IPS-NIHi11 (cell line): Measurements from ENCODE around the gene ABI3.

ENCODE experiments used
- DNase-seq: peaks from one replicate; pipeline ENCODE4 v3.0.0; 2012; ENCODE audit warnings: mixed read lengths, low spot score

ABI3 gene

DNA sequence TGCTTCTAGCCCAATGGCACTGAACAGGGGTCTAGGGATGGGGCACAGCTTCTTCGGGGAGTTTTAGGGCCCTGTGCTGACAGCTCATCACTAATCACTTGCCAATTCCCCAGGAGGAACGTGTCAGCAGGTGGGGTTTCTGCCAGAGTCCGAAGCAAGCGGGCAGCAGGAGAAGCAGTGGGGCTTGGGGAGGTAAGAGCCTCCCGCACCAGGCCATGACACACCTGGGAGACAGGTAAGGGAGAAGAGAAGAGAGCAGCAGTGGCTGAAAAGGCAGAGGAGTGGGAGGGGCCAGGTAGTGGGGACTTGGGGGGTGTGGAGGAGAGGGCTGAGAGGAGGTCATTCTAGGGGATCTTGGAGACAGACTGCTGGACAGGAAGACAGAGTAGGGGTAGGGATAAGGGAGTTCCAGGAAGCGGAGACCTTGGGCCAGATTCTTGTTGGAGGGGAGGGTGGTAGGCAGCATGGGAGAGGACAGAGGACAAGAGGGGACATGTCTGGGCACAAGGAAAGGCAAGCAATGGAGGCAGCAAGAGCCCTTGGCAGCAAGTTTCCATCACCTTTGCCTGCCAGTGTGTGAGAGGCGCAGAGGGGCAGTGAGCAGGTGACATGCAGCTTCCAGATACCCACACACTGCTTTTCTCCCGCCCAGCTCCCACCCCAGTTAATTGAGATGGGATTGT, 15.2 kb downstream of the ABI3 start:
- DNase-seq, result no peak

DNA sequence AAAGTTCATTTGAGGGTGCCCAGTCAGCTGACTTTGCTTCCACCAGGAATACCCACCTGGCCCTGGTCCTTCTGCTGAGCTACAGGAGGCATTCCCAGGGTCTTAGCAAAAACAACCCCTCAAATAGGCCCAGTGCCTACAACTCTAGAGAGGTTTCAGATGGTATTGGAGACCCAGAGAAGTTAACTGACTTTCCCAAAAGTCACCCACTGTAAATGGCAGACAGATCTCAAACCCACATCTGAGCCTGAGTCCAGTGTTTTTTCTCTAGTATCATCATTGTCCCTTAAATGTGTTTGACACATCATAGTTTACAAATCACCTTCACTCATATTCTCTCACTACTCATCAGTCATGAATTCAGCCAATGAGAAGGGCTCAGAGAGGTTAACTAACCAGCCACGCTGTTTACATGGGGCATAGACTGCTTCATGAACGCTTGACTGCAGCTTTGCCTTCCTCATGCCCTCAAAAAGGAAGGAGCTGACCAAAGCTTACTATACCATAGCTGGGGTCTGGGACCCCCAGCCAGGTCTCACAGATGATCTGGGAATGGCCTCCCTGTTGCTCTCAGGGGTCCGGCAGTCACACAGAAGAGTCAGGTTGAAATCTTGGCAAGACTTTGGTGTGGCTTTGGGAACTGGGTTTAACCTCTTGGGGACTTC, 16.4 kb downstream of the ABI3 start:
- DNase-seq, result no peak

DNA sequence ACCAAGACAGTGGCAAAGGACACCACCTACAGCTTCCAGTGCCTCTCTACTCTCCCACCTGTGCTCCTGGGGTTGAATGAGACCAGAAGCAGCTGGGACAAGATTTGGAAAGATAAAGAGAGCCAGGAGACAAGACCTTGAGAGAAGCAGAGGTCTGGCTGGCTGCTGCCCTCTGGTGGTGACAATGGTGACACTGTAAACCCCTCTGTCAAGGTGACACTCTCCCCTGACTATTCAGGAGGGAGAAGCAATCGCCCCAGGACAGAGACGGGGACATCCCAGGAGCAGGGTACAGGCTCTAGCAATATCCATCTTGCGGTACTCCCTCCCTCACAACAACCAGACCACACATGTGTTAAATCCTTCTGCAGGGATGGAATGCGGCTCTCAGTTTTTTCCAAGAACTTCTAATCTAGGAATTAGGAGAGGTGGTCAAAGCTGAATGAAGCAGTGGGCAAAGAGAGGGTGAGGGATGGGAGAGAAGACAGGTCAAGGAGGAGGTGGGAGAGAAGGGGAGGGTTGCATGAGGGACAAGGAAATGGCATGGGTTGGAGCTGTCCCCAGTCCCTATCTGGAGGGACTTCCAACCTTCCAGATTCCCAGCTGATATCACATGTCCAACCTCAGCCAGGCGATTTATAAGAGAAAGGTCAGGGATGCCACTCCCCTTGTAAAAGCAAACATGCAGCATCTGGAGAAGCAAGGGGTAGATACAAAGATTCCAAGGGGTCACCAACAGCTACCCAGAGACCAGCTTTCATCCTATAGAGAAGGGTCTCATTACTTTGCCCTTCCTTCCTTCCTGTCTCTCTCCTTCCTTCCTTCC, 17.1 kb downstream of the ABI3 start:
- peak; percentile 82 for DNase-seq

DNA sequence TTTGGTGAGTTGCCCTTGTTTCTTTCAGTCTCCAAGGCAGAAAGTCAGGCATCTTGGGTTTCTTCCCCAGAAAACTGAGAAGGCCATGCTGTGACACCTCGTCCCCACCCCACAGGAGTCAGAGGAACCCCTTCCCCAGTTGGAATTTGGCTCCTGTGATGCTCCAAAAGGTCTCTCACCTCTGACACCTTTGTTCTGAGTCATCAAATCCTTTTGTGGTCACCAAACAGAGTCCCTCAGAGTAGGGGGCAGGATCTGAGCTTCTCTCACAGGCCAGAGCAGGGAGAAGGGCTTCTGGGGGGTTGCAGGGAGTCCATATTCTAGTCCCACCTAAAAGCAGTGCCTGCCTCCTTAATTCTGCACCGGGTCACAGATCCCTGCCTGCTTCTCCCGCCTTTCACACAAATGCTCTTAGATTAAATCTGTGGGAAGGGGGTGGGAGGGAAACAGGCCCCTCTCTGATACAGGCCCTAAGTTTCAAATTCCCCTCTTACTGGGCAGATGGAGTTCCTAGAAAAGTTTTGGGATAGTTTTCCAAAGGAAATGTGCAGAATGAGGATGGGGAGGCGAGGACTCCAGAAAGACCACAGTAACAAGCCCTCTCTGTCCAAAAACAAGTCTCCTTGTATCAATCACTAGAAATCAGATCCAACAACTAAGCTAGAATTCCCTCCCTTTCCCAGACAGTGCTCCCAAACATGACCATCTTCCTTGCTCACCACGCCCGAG, 18.7 kb downstream of the ABI3 start:
- DNase-seq, result no peak

DNA sequence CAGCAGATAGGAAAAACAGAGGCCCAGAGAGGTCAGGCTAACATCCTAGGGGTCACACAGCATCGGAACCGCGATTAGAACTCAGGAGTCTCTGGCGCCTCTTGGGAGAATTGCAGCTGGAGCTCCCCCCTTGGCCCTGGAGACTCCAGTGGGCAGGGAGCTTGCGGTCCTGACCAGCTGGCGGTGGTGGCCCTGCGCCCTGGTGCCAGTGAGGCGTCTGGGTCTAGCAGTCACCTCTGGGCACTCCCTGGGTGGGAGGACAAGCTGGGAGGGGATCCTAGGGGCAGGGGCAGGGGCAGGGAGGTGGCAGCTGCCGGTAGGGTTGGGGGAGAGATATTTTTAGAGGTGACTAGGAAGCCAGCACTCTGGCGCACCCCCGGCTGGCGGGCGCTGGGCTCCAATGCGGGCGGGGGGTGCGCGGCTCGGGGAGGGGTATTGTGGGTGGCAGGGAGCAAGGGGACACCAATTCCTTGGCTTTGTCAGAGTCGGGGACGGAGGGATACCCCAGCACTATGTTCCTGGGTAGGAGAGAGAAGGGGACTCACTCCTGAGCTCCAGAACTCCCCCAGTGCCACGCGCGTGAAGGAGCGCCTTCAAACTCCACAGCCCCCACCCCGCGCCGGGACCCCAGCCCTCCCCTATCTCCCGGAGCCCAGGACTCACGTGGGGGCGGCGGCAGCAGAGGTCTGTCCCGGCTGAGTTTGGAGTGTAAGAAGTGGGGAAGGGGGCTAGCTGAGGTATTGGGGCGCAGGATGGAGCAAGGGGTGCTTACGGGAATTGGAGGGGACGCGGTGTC, 19.5 kb downstream of the ABI3 start:
- DNase-seq, result no peak

DNA sequence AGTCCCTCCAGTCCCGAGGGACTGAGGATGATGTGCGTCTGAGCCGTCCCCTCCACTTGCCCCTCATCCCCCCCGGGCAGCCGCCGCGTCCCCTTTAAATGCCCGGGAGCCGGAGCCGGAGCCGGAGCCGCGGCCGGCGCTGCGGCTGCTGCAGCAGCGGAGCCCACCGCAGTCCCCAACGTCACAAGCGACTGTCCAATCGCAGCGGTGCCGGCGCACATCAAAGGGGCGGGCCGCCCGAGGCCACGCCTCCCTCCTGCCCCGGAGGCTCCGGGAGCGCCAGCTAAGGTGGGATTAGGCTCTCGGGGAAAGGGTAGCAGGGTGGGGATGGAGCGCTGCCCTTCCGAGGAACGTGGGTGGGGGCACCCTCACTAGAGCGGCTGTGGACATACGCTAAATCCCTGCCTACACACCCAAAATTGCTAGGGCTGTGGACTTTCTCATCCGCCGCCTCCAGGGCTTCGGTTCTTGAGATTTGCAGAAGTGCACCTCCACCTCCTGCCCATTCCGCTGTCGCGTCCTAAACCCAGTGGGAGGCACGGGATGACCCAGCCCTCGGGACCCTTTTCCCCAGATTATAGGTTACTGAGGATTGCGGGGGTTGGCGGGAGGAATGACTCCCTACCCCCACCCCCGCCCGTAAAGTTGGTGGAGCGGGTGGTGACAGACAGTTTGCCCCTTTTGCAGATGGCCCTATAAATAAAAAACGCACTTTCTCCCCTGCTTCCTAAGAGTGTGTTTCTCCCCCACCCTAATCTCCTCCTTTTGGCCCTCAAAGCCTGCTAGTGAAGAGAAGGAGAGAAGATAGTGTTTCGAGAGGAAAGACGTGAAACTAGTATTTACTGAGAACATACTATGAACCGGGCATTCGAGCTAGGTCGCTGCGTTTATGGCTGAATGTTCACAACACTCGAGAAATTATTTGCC, 20.4 kb downstream of the ABI3 start, which contains the start of gene PHOSPHO1:
Gene PHOSPHO1 (minus strand): TSS at position 152 of the 927 bp plus-strand sequence. CDS start 4,096 bp downstream, outside the sequence.
- DNase-seq, result peak; percentile 98

DNA sequence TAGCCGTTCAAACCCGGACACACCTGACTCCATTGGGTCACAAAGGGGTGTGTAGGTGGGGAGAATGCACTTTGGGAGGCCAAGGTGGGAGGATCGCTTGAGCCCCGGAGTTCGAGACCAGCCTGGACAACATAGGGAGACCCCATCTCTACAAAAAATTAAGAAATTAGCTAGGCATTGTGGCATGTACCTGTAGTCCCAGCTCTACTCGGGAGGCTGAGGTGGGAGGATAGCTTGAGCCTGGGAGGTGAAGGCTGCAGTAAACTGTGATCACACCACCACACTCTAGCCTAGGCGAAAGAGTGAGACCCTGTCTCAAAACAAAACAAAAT, 21.0 kb downstream of the ABI3 start:
- no peak for DNase-seq

DNA sequence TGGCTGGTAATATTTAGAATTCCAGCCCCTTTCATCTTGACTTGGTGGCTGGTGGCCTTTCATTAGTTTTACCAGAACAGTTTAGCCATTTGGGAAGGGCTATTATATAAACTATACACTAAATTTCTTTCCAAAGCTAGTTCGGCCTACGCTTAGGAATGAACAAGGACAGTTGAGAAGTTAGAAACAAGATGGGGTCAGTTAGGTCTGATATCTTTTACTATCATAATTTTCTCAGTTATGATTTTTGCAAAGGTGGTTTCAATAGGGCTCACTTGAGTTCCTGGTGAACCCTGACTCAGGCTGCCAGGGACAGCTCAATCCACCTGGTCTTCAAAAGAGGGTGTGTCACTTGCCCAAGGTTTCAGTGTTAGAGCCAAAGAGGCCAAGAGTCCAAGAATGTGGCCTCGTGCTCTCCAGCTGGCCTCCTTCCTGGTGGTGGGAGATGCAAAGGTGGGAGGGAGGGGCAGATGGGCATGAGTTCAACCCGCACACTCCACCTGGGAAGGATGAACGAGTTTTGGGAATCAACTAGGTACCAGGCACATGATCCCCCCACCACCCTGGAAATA, 24.1 kb downstream of the ABI3 start:
- no peak for DNase-seq

DNA sequence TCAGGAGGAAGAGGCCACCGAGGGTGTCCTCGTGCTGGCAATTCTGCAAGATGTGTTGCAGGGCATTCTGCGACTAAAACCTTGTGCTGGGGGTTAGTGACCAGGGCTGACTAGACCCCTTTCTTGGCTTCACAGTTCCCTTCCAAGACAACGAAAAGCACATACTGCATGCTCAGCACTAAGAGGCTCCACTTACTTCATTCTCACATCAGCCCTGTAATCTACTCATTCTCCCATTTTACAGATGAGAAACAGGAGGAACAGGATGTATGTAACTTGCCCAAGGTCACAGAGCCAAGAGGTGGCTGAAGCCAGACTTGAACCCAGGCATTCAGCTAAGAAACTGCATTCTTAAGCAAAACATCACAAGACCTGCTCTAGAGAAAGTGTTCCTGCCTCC, 25.4 kb downstream of the ABI3 start:
- DNase-seq, result no peak

DNA sequence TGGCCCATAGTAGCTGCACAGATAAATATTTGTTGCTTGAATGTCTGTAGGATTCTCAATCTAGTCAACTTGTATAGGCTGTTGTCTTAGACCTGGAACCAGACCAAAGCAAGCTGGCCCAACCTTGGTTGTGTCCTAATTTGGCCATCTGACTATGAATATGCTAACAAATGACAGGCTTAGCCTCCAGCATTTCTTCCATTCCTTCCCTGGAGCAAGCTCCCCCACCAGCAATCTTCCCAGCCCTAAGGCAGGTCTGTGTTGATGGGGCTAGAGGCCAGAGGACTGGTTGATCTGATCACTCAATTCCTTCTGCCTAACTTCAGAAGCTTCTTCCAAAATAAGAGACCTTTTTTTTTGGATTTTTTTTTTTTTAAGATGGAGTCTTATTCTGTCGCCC, 29.5 kb downstream of the ABI3 start:
- DNase-seq, result no peak

DNA sequence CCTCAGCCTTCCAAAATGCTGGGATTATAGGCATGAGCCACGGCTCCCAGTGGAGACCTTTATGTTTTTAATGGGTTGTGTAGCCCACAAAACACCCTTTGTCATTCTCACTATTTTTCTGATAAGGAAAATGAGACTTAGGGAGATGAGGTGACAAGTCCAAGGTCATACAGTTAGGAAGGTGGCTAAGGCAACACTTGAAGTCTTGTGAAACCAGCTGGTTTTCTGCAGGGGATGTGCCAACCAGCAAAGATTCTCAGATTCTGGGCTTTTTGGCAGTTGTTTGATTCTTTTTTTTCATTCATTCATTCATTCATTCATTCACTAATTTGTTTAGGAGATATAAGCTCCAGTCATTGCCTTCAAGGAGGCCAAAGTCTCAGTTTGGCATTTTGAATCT, 30.1 kb downstream of the ABI3 start:
- DNase-seq, result no peak

DNA sequence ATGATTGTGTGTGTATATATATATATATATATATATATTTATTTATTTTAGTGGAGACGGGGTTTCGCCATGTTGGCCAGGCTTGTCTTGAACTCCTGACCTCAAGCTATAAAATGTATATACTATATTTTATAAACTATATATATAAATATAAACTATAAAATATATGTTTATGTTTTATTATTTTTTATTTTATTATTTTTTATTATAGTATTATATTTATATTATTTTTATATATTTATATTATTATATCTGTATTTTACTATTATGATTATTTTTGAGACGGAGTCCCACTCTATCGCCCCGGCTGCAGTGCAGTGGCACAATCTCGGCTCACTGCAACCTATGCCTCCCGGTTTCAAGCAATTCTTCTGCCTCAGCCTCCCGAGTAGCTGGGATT, 30.5 kb downstream of the ABI3 start:
- DNase-seq, result no peak

DNA sequence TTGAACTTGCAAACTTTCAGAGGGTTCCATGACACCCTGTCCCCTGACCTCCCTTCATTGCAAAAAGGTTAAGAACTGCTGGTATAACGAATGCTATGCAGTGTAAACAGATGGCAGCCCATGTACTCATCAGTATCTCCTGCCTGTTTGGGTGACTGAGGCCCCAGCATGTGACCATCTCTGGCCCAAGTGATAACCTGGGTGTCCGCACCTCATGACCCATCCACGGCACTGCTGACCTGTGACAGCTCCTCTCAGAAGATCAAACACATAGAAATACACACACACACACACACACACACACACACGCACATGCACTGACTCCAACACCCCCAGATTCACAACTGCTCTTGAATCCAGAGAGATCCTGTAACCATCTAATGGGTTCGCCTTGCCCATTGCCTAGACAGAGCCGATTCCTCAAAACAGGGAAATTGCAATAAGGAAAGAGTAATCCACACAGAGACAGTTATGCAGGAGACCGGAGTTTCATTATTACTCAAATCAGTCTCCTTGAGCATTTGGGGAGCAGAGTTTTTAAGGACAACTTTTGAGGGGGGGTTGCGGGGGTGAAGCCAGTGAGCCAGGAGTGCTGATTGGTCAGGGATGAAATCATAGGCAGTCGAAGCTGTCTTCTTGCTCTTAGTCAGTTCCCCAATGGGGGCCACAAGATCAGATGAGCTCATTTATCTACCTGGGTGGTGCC, 31.3 kb downstream of the ABI3 start:
- DNase-seq, result no peak

DNA sequence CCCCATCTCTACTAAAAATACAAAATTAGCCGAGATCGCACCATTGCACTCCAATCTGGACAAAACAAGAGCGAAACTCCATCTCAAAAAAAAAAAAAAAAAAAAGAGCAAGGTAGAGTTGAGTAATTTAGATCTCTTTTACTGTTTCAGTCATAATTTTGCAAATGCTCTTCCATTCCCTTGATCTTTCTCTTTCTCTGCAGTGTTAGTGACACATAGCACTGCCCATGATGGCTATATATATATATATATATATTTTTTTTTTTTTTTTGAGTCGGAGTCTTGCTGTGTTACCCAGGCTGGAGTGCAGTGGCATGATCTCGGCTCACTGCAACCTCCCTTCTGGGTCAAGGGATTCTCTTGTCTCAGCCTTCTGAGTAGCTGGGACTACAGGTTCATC, 32.3 kb downstream of the ABI3 start:
- DNase-seq, result no peak

DNA sequence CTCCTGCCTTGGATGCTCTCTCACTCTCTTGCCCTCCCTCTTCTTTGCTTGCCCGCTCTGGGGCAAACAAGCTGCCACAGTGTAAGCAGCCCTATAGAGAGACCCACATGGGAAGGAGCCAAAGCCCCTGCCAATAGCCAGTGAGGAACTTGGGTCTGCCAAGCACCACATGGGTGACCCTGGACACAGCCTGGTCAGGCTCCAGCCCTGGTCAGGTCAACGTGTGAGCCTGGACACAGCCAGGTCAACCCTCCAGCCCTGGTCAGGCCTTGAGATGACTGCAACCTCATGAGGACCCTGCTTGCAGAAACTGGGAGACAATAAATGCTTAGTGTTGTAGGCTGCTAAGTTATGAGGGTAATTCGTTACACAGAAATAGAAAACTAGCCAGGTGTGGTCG, 34.3 kb downstream of the ABI3 start:
- no peak for DNase-seq

DNA sequence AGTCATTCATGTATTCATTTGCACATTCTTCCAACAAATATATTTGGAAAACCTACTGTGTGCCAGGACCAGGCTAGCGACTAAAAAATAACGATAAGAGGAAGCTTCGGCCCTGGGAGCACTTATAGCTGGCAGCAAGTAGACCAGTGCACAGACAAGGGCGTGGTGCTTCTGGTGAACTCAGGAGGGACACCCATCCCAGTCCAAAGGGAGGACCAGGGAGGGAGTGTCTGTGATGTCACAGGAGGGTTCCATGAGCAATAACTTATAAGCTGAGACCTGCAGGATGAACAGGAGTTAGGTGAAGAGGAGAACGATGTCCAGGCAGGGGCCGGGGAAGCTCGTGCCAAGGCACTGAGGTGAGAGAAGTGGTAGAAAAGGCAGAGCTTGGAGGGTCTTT, 37.4 kb downstream of the ABI3 start:
- no peak for DNase-seq

DNA sequence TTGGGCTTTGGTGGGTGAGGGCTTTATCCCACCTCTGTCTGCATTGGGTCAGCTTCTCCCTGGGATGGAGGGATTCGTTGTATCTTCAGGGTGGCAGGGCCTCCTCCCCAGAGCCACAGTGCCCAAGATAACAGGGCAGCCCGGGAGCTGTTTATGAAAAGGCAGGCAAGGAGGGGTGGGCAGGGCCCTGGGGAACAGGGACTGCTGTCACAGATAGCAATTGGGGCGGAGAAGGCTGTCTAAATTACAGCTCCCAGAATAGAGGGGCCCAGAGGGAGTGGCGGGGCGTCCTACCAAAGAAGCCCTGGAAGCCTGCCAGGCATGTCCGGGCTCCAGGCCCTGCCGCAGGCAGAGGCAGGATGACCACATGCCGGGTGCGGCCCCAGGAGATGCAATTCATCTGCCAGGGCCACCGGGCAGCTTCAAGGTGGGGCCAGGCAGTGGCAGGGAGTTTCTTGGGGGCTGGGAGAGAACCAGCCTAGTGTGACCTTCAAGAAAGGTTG, 38.8 kb downstream of the ABI3 start:
- DNase-seq, result peak; percentile 69

DNA sequence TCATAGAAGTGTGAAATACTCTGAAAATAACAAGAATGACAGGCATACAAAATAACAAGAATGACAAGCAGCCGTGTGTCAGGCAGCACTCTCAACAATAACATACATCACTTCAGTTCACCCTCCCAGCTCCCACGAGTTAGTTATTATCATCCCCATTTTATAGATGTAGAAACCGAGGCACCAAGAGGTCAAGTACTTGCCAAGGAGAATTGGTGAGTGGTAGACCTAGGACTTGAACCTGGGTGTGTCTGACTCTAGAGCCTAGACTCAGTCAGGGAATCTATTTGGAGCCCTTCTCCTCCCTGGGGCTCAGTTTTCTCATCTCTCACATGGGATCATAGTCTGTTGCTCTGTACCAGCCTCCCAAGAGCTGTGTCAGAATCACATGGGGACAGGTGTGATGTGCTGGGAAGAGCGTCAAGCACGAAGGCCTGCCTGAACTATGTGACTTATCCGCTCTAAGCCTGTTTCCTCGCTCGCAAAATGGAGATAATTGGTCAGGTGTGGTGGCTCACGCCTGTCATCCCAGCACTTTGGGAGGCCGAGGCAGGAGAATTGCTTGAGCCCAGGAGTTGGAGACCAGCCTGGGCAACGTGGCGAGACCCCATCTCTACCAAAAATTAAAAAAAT, 39.5 kb downstream of the ABI3 start:
- no peak for DNase-seq

DNA sequence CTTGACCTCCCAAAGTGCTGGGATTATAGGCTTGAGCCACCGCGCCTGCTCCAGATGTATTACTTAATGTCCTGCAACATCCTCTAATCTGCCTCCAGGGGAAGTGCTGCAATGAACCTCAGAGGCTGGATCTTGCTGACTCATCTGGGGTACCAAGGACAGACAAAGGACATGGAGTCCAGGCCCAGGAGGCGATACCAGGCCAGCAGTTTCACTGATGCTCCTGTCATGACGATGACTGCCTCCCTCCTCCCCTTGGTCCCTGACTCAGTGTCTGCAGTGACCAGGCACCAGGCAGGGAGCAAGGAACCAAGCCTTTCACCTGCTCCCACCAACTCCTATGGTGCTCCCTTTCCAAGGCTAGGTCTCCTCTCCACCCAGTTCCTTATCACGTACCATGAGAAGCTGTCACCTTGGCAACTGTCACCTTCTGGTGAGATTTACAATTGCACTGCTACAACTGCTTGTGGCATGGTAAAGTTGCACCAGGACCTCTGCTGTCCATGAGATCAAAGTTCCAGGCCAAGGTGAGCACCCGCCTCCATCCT, 41.7 kb downstream of the ABI3 start:
- no peak for DNase-seq
